DMS114 treated with DMSO at 0.1 percent for 48 hours (cell line): ENCODE results near the gene GPC5.
A peak's percentile ranks its signal among the peaks of the same experiment; 100 is the strongest.
"Not testable (repeated sequence)": the region's sequence is repeated elsewhere in the genome, so short reads cannot be mapped to it uniquely, and the experiment has no call there.

Experiments
- DNase-seq: peaks from one replicate; lab custom pipeline; 2025; ENCODE audit not compliant: unreplicated experiment; lab: John Stamatoyannopoulos, UW

The GPC5 gene

DNA sequence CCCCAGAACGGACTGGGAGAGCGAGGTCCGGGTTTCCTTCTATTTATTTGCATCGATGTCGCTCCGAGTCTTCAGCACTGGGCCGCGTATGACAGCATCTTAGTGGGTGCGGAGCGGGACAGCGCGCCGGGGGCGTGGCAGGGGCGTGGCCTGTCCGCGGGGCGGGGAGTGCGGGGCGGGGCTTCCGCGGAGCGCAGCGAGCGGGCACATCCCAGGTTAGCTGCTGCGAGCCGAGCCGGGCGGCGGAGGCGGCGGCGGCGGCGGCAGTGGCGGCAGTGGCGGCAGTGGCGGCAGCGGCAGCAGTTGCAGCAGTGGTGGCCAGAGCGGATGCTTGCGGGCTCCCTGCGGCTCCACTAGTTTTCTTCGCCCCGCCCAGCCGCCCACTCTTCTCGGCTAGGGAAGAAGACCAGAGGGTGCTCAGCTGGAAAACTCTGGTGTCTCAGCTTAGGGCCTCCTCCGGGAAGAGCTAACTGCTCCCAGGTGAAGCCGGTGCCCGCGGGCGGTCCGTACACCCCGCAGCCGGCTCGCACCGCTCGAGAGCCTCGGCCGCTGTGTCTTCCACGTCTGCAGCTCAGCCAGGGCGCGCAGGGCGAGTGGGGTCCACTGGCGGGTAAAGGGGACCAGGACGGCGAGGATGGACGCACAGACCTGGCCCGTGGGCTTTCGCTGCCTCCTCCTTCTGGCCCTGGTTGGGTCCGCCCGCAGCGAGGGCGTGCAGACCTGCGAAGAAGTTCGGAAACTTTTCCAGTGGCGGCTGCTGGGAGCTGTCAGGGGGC lies at the start of gene GPC5:
TSS of gene GPC5 (plus strand) at position 209 of the 776 bp plus-strand sequence.
- DNase-seq, result peak; percentile 22

DNA sequence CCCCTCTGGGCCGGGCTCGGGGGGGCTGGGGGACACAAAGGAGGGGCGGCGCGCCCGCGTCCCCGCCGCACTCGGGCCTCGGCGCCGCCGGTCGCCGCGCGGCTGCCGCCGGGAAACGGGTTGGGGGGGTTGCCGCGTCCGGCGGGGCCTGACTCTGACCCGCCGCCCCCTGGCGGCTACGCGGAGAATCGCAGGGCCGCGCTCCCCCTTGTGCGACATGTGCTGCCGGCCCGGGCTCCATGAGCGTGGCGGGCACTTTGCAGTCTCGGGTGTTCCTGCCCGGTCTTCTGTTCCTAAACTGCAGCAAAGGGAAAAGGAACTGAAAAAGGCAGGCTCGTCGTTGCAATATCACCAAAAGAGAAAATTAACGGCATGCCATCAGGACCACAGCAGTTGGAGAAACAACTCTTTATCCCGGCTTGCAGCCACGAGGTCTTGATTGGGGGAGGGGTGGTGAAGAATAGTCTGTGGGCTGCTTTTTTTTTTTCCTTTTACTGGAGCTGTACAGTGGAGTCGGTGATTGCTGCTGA lies 49.5 kb upstream of the GPC5 start:
- peak; percentile 36 for DNase-seq

GRCh38 chr13:91349992-91350911 lies 48.2 kb upstream of the GPC5 start:
- DNase-seq, result no peak

GRCh38 chr13:91351123-91351522 lies 47.3 kb upstream of the GPC5 start:
- DNase-seq, result no peak

GRCh38 chr13:91351980-91352379 lies 46.4 kb upstream of the GPC5 start:
- DNase-seq, result no peak

DNA sequence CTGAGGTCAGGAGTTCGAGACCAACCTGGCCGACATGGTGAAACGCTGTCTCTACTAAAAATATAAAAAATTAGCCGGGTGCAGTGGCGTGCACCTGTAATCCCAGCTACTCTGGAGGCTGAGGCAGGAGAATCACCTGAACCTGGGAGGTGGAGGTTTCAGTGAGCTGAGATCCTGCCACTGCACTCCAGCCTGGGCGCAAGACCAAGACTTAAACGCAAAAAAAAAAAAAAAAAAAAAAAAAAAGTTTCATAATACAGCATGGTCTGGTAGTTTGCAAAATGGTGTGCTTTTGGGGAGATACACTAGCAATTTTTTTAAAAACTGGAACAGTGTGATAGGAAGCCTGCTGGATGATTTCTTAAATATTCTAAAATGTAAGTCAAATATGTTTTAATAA lies 45.5 kb upstream of the GPC5 start:
- not testable (repeated sequence) for DNase-seq

DNA sequence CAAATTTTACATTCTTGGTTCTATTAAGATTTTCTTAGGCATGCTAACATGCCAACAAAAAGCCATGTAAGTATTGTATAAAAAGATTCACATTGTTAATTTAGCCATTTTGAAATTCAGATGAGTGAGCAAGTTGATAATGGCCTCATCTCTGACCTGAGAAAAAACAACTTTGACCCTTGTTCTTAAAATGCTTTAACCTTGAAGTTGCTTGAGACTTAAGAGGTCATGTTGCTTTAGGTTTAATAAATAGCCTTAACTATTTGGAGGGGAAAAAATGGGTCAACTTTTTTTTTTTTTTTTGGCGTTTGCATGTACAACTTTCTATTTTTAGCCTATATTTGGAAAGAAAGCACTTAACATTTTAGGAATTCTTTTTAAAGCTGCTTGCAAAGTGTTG lies 44.9 kb upstream of the GPC5 start:
- no peak for DNase-seq

DNA sequence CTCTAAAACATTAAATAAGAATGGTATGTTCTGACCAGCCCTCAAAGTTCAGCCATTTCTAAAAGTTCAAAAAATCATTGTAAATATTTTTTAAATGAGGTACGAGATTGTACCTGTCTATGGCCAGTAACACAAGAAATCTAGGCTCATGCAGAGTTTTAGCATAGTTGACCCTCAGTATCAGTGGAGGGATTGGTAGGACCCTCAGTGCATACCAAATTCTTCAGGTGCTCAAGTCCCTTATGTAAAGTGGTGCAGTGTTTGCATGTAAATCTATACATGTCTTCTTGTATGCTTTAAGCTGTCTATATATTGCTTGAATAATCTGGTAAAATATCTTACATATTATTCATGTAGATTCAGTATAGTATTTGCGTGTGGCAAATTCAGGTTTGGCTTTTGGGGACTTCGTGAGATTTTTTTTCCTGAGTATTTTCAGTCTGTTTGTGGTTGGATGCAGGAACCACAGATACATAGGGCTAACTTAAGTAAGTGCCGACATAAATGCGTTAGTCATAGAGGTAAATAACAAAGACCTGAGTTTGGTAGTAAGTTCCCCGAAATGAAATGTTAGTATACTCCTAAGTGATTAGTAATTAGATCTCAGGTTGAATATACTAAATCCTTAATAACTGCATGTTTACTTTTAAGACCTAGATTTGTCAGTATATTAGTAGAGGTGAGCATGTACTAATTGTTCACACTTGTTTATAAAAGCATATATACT lies 43.2 kb upstream of the GPC5 start:
- DNase-seq, result no peak

DNA sequence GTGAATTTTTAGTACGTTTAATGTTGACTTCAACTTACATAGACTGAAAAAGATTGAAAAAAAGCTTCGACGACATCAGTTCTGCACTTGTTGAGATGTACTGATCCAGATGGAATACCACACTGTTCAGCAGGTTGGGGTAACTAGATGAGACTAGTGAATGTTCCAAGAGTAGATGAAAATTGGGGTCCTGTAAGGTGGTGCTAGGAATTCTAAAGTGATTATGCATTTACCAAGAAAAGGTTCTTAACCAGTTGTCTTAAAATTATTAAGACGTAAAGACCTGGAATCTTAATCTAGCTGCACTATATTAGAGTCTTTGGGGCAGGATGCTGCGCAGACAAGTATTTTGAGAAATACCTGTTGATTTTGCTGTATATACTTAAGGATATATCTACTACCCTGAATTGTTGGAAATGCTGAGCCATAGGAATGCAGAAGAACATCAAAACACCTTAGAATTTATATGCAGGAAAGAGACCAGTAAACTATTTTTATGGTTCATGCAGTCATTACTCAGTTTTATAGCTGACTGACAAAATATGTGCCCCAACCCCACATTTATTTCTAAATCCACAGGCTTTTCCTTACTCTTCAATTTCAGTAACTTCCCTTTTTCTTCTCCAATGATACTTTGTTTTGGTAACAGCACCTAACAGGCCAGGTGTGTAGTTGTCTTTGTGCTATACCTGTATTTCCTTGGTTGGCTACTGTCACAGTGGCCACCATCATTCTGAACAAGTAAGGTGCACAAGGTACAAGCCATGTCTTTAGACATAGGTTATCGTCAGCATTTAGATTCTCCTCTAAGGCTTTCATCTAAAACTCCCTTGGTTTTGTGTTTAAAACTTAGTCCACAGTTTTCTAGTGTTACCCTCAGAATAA lies 42.4 kb upstream of the GPC5 start:
- no peak for DNase-seq

DNA sequence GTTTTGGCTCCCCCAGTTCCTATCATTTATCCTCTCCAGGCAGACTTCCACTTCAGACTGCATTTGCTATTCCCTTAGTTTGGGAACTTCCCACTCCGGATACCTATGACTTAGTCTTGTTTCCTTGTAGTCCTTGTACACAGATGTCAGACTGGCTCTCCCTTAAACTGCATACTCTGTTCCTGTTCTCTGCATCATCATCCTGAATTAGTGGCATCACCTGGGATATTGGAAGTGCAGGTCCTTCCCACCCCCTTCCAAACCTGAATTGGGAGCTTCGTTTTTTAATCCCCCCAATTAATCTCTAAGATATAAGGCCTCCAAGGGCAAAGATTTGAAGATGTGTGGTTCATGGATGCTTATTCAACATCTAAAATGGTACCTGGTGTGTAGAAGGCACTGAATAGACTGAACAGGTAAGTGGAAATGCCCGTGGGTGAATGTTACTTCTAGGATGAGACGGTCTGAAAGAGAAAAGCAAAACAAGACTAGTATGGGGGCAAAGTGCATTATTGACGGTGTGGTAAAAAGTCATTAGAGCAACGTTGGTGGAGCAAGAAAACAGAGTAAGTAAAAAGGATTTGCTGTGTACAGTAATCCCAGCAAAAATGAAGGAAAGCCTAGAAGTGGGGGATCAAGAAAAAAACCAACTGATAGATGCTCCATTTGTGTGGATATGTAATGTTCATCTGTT lies 41.4 kb upstream of the GPC5 start:
- DNase-seq, result no peak

GRCh38 chr13:91357613-91358386 lies 40.6 kb upstream of the GPC5 start:
- no peak for DNase-seq

GRCh38 chr13:91358387-91358782 lies 40.0 kb upstream of the GPC5 start:
- DNase-seq, result no peak

- DNase-seq, result no peak
Observed at GRCh38 chr13:91359111-91359510, 39.3 kb upstream of the GPC5 start.

- no peak for DNase-seq
Observed at GRCh38 chr13:91359631-91360030, 38.8 kb upstream of the GPC5 start.

- DNase-seq, result no peak
Observed at GRCh38 chr13:91360246-91360751, 38.1 kb upstream of the GPC5 start.

DNA sequence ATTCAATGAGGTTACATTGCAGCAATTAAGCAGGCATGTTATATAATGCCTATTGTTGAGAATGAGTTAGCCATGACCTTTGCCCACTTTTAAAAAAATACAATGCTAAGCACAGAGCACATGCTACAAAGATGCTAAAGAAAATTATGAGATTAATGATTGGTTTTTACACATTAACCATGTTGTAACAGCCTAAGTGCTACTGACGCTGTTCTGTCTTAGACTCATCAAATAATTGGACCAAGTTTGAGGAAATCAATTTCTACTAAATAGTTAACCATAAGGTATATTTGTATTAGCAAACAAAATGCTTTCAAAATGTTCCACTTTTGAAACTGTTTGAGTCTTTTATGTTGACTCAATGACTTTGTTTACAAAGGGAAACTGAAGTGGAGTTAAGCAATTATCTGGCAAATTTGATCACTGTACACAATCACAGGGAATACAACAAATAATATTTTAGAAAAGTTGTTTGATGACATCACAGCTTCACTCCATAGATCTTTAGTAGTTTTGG lies 36.6 kb upstream of the GPC5 start:
- DNase-seq, result no peak

GRCh38 chr13:91362908-91363307 lies 35.5 kb upstream of the GPC5 start:
- DNase-seq, result no peak

DNA sequence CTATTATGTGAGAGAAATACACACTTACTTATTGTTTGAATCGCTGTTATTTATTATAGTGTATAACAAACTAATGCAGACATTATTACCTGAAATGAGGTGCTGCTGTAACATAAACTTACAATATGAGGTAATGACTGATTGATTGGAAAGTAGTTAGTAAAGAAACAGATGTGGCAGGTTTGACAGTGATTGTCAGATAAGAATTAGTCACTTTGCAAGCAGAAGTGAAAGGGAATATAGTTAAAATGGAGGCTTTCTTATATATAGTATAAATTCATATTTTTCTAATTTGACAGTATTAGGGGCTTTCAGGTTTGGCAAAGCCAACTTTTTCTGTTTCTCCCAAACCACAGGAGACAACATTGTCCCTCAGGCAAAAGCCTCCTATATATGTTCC lies 30.3 kb upstream of the GPC5 start:
- no peak for DNase-seq
